HG03457 (cell line): ENCODE measurements around the gene TCF12.
"Not testable (repeated sequence)": the region's sequence is repeated elsewhere in the genome, so short reads cannot be mapped to it uniquely, and the experiment has no call there.

ENCODE experiments used
- ATAC-seq: cut with Tn5 transposase; IDR thresholded peaks from one replicate; pipeline ENCODE4 v1.9.1; 2021; ENCODE audit warnings: moderate number of reproducible peaks; ENCODE audit not compliant: unreplicated experiment

TCF12 gene

GRCh38 chr15:57014896-57015295, 96.5 kb downstream of the TCF12 start:
- not testable (repeated sequence) for ATAC-seq

GRCh38 chr15:57015360-57015759, 96.9 kb downstream of the TCF12 start:
- ATAC-seq: no peak

- ATAC-seq: no peak
These were observed 97.5 kb downstream of the TCF12 start for GRCh38 chr15:57015897-57016296.

GRCh38 chr15:57017024-57017423, 98.6 kb downstream of the TCF12 start:
- no peak for ATAC-seq

- no peak for ATAC-seq
These were observed 99.7 kb downstream of the TCF12 start for GRCh38 chr15:57018151-57018550.

- ATAC-seq: no peak
These were observed 101.2 kb downstream of the TCF12 start for GRCh38 chr15:57019496-57020160.

GRCh38 chr15:57025264-57025926, 107.0 kb downstream of the TCF12 start:
- no peak for ATAC-seq

GRCh38 chr15:57026016-57026592, 107.7 kb downstream of the TCF12 start:
- no peak for ATAC-seq

- no peak for ATAC-seq
These were observed 109.2 kb downstream of the TCF12 start for GRCh38 chr15:57027596-57027995.

GRCh38 chr15:57028176-57028575, 109.7 kb downstream of the TCF12 start:
- ATAC-seq: no peak

- no peak for ATAC-seq
These were observed 111.6 kb downstream of the TCF12 start for GRCh38 chr15:57030011-57030410.

GRCh38 chr15:57031082-57031481, 112.6 kb downstream of the TCF12 start:
- no peak for ATAC-seq

- ATAC-seq: no peak
These were observed 113.2 kb downstream of the TCF12 start for GRCh38 chr15:57031605-57032004.

GRCh38 chr15:57032338-57032737, 113.9 kb downstream of the TCF12 start:
- no peak for ATAC-seq

GRCh38 chr15:57033715-57034439, 115.4 kb downstream of the TCF12 start:
- ATAC-seq: no peak

GRCh38 chr15:57034613-57035012, 116.2 kb downstream of the TCF12 start:
- ATAC-seq: no peak

- no peak for ATAC-seq
These were observed 117.2 kb downstream of the TCF12 start for GRCh38 chr15:57035664-57036063.

- ATAC-seq: no peak
These were observed 117.9 kb downstream of the TCF12 start for GRCh38 chr15:57036352-57036751.

GRCh38 chr15:57037548-57037947, 119.1 kb downstream of the TCF12 start:
- ATAC-seq: no peak

GRCh38 chr15:57038040-57038439, 119.6 kb downstream of the TCF12 start:
- no peak for ATAC-seq

- no peak for ATAC-seq
These were observed 120.1 kb downstream of the TCF12 start for GRCh38 chr15:57038496-57038895.

GRCh38 chr15:57041416-57041815, 123.0 kb downstream of the TCF12 start:
- ATAC-seq: no peak
